Peyer's patch (tissue), 4 donors: ENCODE measurements around the gene LRIT2. TPM values are rescaled to one million over a fixed set of nuclear protein-coding genes. Genes with fewer than 3 reads are reported as not detected.
A peak's percentile ranks its signal among the peaks of the same experiment; 100 is the strongest.

Experiments
- DNase-seq, 3 donors: peaks; one replicate each; pipeline ENCODE4 v3.0.0-alpha.2; 2017 to 2019
- H3K27ac ChIP-seq, 4 donors: fragments of 200-600 bp; sonication (generic); one replicate each; pipeline ENCODE4 v1.5.1; 2016 to 2019
- H3K27me3 ChIP-seq, 2 donors: fragments of 200-600 bp; sonication (generic); one replicate each; pipeline ENCODE4 v1.5.1; 2019
- H3K36me3 ChIP-seq, 3 donors: fragments of 200-600 bp; sonication (generic); one replicate each; pipeline ENCODE4 v1.5.1; 2016 to 2019
- H3K4me1 ChIP-seq, 4 donors: fragments of 200-600 bp; sonication (generic); one replicate each; pipeline ENCODE4 v1.5.1; 2016 to 2019
- H3K4me3 ChIP-seq, 4 donors: fragments of 200-600 bp; sonication (generic); 1 replicate in 3 of 4; 2 replicates in 1 of 4; pipeline ENCODE4 v1.5.1; 2016 to 2019; ENCODE audit warnings: mild to moderate bottlenecking in 1 of 4
- H3K9me3 ChIP-seq, 4 donors: fragments of 200-600 bp; sonication (generic); one replicate each; pipeline ENCODE4 v1.5.1; 2016 to 2019; ENCODE audit warnings: mild to moderate bottlenecking in 1 of 4
- POLR2A ChIP-seq, 2 donors: fragments of 450-650 bp; IDR thresholded peaks; one replicate each; pipeline ENCODE4 v1.5.1; 2017; ENCODE audit warnings: antibody characterized with exemption in 2 of 2, mild to moderate bottlenecking in 2 of 2, moderate library complexity in 2 of 2
- total RNA-seq, 4 donors: library from RNA; depleted of rRNA; stranded (reverse); fragments of >200 nt; gene quantifications; one replicate each; pipeline ENCODE4 v1.1.0, GENCODE V29; 2016
- TF ChIP-seq, protein P1 (sequence below), 6 experiments: fragments of 450-650 bp in 4 of 6; fragments of 200-600 bp in 2 of 6; sonication (generic) in 1 of 6; IDR thresholded peaks; one replicate each; pipeline ENCODE4 v1.5.1; 2017 to 2019; ENCODE audit warnings: antibody characterized with exemption in 6 of 6, mild to moderate bottlenecking in 3 of 6, moderate library complexity in 1 of 6

Gene LRIT2
- total RNA-seq, 4 donors from 2014 or later = not detected

DNA sequence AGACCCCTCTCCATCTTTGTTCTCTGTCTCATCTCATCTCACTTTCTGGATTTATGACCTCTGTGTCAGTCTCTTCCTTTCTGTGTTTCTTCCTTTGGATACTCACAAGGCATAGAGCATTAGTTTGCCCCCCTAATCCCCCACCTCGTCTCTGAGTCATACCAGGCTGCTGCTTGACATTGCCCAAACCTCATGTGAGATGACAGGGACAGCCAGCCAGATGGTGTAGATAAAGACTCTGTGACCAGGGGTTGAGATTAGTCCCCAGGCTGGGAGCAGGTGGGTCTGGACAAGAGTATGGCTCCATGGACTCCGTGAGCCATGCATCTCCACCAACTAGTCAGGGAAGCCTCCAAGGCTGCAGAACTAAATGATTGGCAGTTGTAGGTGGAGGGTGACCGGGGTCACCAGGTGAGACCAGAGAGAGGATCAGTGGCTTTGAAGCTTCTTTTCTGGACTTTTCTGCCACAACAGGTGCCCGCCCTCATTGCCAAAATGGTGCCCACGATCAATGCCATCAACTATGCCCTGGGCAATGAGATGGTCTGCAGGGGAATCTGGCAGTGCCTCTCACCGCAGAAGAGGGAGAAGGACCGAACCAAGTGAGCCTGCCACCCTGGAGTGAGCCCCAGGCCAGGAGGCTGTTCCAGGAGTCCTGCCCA, 32.8 kb upstream of the LRIT2 start:
- no peak for DNase-seq
- Histone ChIP-seq H3K9me3 (no peaks in the 10 kb centered on the region), H3K4me3 (no peak overlapping the region), H3K36me3 (no peaks in the 10 kb centered on the region), H3K27ac (no peak overlapping the region), H3K4me1 (no peaks in the 10 kb centered on the region), H3K27me3 (no peaks in the 10 kb centered on the region)
- TF ChIP-seq POLR2A (IDR thresholded peaks at IDR 0.05) = no peak
- TF ChIP-seq, protein P1, sequence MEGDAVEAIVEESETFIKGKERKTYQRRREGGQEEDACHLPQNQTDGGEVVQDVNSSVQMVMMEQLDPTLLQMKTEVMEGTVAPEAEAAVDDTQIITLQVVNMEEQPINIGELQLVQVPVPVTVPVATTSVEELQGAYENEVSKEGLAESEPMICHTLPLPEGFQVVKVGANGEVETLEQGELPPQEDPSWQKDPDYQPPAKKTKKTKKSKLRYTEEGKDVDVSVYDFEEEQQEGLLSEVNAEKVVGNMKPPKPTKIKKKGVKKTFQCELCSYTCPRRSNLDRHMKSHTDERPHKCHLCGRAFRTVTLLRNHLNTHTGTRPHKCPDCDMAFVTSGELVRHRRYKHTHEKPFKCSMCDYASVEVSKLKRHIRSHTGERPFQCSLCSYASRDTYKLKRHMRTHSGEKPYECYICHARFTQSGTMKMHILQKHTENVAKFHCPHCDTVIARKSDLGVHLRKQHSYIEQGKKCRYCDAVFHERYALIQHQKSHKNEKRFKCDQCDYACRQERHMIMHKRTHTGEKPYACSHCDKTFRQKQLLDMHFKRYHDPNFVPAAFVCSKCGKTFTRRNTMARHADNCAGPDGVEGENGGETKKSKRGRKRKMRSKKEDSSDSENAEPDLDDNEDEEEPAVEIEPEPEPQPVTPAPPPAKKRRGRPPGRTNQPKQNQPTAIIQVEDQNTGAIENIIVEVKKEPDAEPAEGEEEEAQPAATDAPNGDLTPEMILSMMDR (IDR thresholded peaks at IDR 0.05) = no peak

DNA sequence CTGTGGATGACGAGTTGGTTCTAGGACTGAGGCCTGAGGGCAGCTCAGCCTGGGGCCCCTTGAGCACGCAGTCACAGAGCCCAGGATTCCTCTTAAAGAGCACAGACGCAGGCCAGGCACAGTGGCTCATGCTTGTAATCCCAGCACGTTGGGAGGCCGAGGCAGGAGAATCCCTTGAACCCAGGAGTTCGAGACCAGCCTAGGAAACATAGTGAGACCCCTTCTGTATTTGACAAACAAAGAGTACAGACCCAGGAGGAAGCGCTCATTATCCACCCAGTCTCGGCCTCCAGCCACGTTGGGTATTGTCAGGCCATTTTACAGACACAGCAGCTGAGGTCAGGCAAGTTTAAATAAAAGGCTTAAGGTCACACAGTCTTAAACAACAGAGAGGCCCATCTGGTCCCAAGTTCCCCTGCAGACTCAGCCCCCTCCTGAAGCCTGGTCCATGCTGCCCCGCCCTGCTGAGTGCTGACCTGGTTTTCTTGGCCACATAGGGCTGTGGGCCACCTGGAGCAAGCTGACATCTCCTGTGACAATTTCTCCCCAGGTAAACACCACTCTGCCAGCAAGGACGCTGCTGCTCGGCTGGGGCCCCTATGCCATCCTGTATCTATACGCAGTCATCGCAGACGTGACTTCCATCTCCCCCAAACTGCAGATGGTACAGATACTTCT, 32.1 kb upstream of the LRIT2 start:
- Histone ChIP-seq H3K4me3 (no peak overlapping the region), H3K36me3 (no peaks in the 10 kb centered on the region), H3K9me3 (no peaks in the 10 kb centered on the region), H3K27ac (no peak overlapping the region), H3K4me1 (no peaks in the 10 kb centered on the region), H3K27me3 (no peaks in the 10 kb centered on the region)
- TF ChIP-seq POLR2A (IDR thresholded peaks at IDR 0.05) = no peak
- no peak for DNase-seq

DNA sequence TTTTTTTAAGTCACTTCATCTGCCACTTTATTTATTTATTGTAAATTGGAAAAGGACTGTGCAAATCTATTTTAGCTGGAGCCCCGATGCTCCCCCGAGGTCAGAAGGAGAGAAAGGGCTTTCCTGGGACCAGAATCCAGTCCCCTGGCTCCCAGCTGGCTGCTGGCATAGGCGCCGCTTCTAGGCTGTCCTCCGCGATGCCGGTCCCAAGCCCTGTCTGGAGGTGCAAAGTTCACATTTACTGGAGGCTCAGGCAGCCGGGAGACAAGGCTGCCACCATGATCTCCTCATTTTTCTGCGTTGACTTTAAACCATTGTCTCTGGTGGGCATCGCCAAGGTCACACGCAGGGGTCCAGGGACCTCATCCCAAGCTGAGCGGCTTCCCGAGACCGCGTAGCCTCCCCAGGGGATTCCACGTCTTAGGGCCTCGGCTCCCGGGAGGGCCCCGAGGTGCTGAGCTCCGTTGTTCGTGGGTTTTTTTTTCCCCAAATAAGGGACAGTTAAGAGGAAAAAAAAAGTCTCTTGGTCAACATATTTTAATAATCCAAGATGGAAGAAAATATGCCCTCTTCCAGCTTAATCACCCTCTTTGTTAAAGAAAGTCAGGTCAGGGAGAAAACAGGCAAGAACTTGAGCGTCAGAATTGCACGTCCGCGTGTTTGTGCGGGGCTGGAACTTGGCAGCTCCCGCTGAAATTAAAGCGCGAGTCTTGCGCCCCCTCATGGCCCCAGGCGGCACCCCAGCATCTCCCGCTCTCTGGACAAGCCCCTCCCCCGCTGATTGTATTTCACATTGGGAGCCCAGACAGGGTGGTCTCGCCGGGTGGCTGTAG, 31.4 kb upstream of the LRIT2 start:
- Histone ChIP-seq H3K9me3 (no peaks in the 10 kb centered on the region), H3K4me1 (no peaks in the 10 kb centered on the region), H3K27ac (no peak overlapping the region), H3K4me3 (no peak overlapping the region), H3K27me3 (no peaks in the 10 kb centered on the region), H3K36me3 (no peaks in the 10 kb centered on the region)
- peak in 2 of 3 donors; percentile 61 to 64 for DNase-seq
- TF ChIP-seq, protein P1 (IDR thresholded peaks at IDR 0.05) = peak in 4 of 6 experiments; percentile 39 to 49 (median 41)
- no peak for TF ChIP-seq POLR2A (IDR thresholded peaks at IDR 0.05)

DNA sequence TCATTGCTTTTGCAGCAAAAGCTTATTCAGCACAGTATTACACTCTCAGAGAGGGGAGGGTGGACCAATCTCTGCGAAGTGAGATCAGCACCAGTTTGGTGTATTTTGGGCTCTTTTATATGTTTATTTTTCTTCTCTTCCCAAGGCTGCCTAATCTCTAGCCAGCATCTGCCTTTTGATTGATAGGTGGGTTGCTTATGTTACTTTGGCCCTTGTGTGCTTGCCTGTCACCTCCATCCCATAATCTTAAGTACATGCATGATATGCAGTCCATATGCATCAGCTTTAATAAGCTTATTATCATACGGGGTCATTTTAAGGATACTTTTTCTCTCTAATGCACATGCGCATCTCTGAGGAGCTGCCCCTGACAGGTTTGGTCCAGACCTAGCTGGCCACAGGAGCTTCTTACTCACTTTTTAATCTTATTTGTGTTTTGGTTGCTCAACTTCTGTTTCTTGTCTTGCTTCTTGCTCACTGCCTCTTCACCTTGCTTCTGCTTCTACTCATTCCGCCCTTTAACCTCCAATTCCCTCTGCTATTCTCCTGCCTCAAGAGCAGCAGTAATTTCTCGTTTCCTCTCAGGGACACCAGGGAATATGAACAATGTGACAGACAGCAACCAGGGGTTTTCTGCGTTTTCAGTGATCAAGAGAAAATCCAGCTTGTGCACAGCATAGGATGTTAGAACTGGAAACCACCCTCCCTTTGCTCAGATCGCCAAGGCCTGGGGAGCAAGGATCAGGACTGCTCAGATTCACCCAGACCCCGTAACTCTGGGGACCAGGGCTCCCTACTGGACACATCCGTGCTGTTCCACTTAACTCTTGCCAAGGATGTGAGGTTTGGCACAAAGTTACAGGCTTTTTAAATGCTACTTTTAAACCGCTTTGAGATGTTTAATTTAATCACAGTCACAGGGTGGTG, 29.5 kb upstream of the LRIT2 start:
- Histone ChIP-seq H3K4me1 (no peaks in the 10 kb centered on the region), H3K9me3 (no peaks in the 10 kb centered on the region), H3K27me3 (no peaks in the 10 kb centered on the region), H3K27ac (no peak overlapping the region), H3K4me3 (no peak overlapping the region), H3K36me3 (no peaks in the 10 kb centered on the region)
- DNase-seq = no peak
- TF ChIP-seq POLR2A (IDR thresholded peaks at IDR 0.05) = no peak
- TF ChIP-seq, protein P1 (IDR thresholded peaks at IDR 0.05) = no peak

DNA sequence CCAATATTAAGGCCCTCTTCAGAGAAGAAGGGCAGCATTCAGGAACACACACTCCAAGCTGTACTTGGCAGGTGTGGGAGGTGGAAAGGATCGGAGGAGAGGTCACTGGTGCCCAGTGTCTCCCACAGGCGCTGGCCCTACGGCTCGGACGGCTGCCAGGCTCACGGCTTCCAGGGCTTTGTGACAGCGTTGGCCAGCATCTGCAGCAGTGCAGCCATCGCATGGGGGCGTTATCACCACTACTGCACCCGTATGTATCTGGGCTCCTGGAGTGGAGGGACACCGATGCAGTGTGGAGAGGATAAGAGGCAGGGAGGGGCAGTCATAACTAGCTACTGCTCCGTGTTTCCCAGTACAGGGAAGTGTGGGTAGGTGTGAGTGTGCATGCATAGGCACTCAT, 23.4 kb upstream of the LRIT2 start:
- Histone ChIP-seq H3K36me3 (no peaks in the 10 kb centered on the region), H3K4me1 (no peaks in the 10 kb centered on the region), H3K27ac (no peak overlapping the region), H3K4me3 (no peak overlapping the region), H3K9me3 (no peaks in the 10 kb centered on the region), H3K27me3 (no peaks in the 10 kb centered on the region)
- no peak for DNase-seq
- TF ChIP-seq, protein P1 (IDR thresholded peaks at IDR 0.05) = no peak
- no peak for TF ChIP-seq POLR2A (IDR thresholded peaks at IDR 0.05)
